Fibroblast of skin of left quadriceps (primary cell): Measurements from ENCODE around the gene GGACT.
"Not testable (repeated sequence)": the region's sequence is repeated elsewhere in the genome, so short reads cannot be mapped to it uniquely, and the experiment has no call there.

ENCODE experiments used
- DNase-seq, 2 experiments: peaks; one replicate each; pipeline ENCODE4 v3.0.0-alpha.2; 2013; ENCODE audit warnings: low read depth in 2 of 2

Gene GGACT

GRCh38 chr13:100588331-100589177, at the start of gene GGACT:
GGACT (minus strand) TSS chr13:100588789; CDS start chr13:100532591, 56,198 bp downstream.
- DNase-seq = peak; percentile 25

- no peak for DNase-seq
Measured at GRCh38 chr13:100637796-100638195, 49.2 kb upstream of the GGACT start.

GRCh38 chr13:100637380-100637779, 48.8 kb upstream of the GGACT start:
- no peak for DNase-seq

DNA sequence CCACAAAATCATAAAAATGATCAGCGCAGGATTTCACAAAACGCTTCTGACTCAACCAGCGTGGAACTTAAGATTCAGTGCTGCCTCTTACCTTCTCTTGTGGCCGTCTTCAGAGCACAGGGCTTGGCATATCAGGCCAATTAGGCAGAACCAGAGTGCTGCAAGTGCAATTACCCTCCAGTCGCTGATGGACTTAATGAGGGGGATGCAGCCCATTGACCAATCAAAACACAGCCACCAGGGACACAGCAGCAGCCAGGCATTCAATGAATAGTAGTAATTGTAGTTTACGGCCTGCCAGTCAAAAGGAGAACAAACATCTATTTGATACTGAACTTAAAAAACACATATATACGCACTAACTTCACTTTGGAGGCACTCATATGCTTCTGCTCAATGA, 47.9 kb upstream of the GGACT start:
- DNase-seq = no peak

GRCh38 chr13:100636004-100636403, 47.4 kb upstream of the GGACT start:
- DNase-seq = no peak

DNA sequence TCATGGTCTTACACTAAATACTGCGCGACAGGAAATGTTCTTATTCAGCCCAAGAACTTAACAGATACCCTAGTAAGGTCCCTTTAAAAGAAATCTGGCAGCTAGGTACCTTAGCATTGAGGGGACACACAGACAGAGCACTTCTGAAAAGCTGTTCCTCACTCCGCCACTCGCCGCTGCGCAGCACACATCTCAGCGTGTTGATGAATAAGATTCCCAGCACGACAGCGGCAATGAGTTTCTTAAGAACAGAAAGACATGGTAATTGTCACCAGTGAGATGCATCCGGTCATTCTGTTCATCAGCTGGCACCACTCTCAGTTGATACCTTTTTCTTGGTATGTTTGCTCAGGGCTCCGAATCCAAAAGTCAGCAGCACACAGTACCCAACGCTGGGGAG, 46.1 kb upstream of the GGACT start:
- DNase-seq = no peak

- DNase-seq = peak; percentile 70 to 74
Measured at GRCh38 chr13:100633461-100633860, 44.9 kb upstream of the GGACT start.

DNA sequence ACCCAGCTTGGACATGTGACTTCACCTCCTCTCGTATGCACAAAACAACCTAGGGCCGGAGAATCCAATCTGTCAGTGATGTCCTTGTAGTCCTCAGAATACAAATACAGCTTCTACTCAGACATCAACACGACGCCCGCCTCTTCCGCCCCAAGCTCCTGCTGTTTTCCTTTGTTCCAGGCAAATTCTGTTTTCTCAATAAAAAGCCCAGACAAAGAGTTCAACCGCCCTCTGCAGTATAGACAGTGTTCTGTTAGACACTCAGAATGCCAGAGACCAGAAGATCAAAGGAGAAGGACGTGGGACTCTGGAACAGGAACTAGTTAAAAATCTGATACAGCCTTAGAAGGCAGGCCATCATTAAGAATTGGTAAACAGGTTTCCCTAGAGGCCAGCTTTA, 42.0 kb upstream of the GGACT start:
- DNase-seq = no peak

DNA sequence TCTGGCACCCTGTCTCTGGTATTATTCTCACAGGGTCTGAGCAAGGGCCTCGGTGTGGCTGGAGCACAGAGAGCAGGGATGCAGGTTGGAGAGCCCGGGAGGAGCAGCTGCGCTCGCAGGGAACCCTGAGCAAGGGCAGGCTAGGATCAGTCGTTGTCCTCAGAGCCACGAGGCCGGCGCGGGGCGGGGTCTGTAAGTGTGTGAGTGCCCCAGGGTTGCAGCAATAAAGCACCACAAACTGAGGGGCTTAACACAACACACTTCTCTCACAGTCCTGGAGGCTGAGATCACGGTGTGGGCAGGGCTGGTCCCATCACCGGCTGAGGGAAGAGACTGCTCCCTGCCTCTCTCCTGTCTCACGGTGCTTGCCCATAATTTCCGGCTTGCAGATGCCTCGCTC, 38.5 kb upstream of the GGACT start:
- DNase-seq = no peak

- no peak for DNase-seq
Measured at GRCh38 chr13:100625447-100625846, 36.9 kb upstream of the GGACT start.

- no peak for DNase-seq
Measured at GRCh38 chr13:100620792-100621191, 32.2 kb upstream of the GGACT start.

GRCh38 chr13:100619940-100620339, 31.4 kb upstream of the GGACT start:
- DNase-seq = no peak

- DNase-seq = not testable (repeated sequence)
Measured at GRCh38 chr13:100618897-100619296, 30.3 kb upstream of the GGACT start.

DNA sequence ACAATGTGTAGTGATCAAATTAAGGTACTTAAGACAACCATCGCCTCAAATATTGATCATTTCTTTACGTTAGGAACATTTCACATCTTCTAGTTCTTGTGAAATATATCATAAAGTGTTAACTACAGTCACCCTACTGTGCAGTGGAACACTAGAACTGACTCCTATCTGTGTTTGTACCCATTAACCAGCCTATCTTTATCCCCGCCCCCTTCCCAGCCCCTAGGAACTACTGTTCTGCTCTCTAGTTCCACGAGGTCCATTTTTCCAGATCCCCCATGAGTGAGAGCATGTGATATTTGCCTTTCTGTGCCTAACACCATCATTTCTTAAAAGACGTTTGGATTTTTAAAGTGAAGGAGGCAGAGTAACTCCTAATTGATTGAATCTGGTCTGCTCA, 24.4 kb upstream of the GGACT start:
- DNase-seq = no peak

DNA sequence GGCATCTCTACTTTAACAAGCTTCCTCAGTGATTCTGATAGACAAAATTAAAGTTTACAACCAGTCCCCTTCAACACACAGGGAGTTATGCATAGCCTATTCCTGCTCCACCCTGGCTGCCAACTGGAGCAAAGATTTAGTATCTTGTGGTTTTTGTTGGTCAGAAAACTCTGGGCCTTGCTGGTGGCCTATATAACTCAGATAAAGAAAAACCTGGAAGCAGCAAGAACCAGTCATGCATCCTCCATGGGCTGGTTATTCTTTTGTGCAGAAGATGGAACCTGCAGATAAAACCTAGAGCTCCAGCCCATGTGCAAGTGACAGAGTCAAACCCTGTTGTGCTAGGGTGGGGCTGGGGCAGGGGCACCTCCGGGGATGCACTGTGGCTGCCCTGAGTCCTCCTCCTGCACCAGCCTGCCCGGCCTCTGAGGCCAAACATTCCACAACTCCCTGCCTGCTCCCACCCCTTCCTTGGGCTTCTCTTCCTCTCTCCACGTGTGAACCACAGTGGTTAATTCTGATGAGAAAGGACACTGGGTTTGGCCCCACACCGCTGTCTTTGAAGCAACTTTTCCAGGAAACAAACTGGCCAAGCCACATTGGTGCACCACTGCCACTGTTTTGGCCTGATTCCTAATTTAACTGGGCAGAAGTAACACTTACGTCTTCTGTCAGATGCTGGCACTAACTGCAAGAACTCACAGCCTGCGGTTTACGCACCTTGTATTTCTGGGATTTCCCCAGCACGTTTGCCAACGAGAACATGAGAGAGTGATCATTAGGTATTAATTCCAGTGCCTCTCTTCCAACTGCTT, 23.3 kb upstream of the GGACT start:
- no peak for DNase-seq

GRCh38 chr13:100610391-100611347, 22.1 kb upstream of the GGACT start:
- DNase-seq = no peak

DNA sequence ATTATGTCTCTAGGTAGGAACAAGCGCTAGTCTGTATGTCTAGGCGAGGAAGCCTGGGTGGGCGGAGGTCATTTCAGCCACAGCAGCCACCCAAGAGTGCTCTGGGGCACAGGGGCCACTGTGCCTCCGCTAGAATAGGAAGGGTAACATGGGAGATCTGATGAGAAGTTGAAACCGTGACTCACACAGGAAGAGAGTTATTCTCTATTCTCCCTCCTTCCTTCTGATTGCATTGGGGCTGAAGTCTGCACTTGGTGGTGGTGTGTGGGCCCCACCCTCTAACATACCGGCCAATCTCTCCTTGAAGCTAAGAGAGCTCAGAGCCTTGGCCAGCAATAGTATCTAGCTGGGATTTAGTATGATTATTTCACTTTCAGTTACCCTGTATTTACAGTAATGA, 20.3 kb upstream of the GGACT start:
- DNase-seq = no peak

- DNase-seq = no peak
Measured at GRCh38 chr13:100608489-100608888, 19.9 kb upstream of the GGACT start.

DNA sequence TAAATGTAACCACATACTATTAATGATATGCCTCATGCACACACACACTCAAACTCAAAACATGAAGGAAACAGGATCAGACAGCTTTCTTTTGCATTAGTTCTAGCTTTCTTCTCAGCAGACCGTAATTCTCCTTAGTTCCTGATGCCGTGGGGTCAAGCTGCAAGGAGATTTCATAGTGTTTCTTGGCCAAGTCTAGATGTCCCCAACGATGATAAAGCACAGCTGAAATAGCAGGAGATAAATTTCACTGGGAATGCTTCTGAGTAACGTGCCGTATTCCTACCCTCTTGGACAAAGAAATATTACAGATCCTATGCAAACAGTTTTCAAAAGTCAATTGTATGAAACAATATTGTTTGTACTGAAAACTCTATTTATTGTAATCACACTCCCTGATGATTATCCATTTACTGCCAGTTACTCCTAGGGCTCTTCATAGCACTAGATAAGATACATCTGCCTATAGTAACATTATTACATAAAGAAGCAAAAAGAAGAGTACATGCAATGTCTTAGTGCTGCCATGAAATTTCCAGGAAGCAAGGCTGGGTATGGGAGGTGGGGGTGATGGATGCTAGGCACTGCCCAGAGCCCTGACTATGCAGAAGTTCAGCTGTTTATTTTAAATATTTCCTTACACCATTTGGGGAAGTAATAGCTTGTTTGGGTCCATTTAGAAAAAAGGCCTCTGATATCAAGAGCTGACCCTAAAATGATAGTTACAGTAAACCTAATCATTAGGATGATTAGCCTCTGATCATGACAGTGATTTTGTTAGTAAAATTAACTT, 16.5 kb upstream of the GGACT start:
- DNase-seq = no peak

- no peak for DNase-seq
Measured at GRCh38 chr13:100602493-100603111, 14.0 kb upstream of the GGACT start.

GRCh38 chr13:100601716-100602115, 13.1 kb upstream of the GGACT start:
- no peak for DNase-seq
